Activated B cell treated with CpG ODN at 0.5 μM for 24 hours (primary cell): Measurements from ENCODE around the gene EPB41. TPM values are rescaled to one million over a fixed set of nuclear protein-coding genes. Genes with fewer than 3 reads are reported as not detected.

Experiments used
- ATAC-seq: fragments of 200-7000 bp; cut with Tn5 transposase; one replicate; pipeline ENCODE4 v1.10.0; 2021; ENCODE audit warnings: low read depth, mild to moderate bottlenecking, moderate library complexity
- CTCF ChIA-PET: fragments of 350-600 bp; sonication (Branson Sonifier 250); formaldehyde crosslinking; loops from one replicate; lab custom pipeline; 2021; ENCODE audit warnings: antibody characterized with exemption; lab: Charles Lee
- POLR2A ChIA-PET: fragments of 350-600 bp; sonication (Branson Sonifier 250); formaldehyde crosslinking; loops from one replicate; lab custom pipeline; 2021; ENCODE audit warnings: antibody characterized with exemption; lab: Charles Lee
- DNase-seq: peaks from one replicate; pipeline ENCODE4 v3.0.0; 2022
- H3K27ac Mint-ChIP-seq: one replicate; pipeline ENCODE4 v1.8.0; 2020; ENCODE audit warnings: mixed read lengths
- H3K27me3 Mint-ChIP-seq: one replicate; pipeline ENCODE4 v1.8.0; 2021; ENCODE audit warnings: mixed read lengths
- H3K36me3 Mint-ChIP-seq: one replicate; pipeline ENCODE4 v1.8.0; 2021; ENCODE audit warnings: low read depth, mixed read lengths
- H3K4me1 Mint-ChIP-seq: one replicate; pipeline ENCODE4 v1.8.0; 2021; ENCODE audit warnings: mixed read lengths
- H3K4me3 Mint-ChIP-seq: one replicate; pipeline ENCODE4 v1.8.0; 2020; ENCODE audit warnings: mild to moderate bottlenecking, mixed read lengths
- H3K9me3 Mint-ChIP-seq: one replicate; pipeline ENCODE4 v1.8.0; 2020; ENCODE audit warnings: mixed read lengths
- CTCF ChIP-seq: fragments of 200-600 bp; IDR thresholded peaks from one replicate; pipeline ENCODE4 v1.8.0; 2022; ENCODE audit warnings: antibody characterized with exemption, mild to moderate bottlenecking
- intact Hi-C: fragments of 100-400 bp; cut with micrococcal nuclease; formaldehyde crosslinking; loops from one replicate; pipeline ENCODE4 v1.15.1; 2024
- total RNA-seq: library from RNA; stranded (reverse); gene quantifications from 2 replicates; pipeline ENCODE4 v1.2.3, GENCODE V29; 2022

EPB41 gene
- total RNA-seq, 1 donor from 2014 or later: 73.8 TPM

DNA sequence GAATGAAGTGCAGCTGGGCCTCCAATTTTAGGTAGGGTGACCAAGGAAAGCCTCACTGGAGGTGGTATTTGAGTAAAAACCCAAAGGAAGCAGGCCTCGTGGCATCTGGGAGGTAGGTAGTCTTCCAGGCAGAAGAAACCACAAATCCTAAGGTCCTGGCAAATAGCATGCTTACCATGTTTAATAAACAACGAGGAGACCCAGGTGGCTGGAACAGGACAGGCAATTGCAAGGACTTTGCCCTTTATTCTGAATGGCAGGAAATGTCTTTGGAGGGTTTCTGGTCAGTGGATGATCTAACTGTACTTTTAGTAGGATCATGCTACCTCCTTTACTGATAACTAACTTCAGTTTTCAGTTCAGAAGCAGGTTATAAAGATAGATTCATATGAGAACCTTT lies 52.2 kb downstream of the EPB41 start:
- POLR2A ChIA-PET: no interaction called here
- no peak for ATAC-seq
- no peaks in the 10 kb centered on the region for H3K9me3 Mint-ChIP-seq
- H3K4me1 Mint-ChIP-seq: peaks cover 38% of the 10 kb centered on the region
- H3K27ac Mint-ChIP-seq: no peak overlapping the region
- H3K27me3 Mint-ChIP-seq: no peaks in the 10 kb centered on the region
- intact Hi-C loops: no loop called here
- TF ChIP-seq CTCF: no peak
- DNase-seq: no peak
- H3K4me3 Mint-ChIP-seq: no peak overlapping the region
- CTCF ChIA-PET: no interaction called here
- peaks cover 6% of the 10 kb centered on the region for H3K36me3 Mint-ChIP-seq

DNA sequence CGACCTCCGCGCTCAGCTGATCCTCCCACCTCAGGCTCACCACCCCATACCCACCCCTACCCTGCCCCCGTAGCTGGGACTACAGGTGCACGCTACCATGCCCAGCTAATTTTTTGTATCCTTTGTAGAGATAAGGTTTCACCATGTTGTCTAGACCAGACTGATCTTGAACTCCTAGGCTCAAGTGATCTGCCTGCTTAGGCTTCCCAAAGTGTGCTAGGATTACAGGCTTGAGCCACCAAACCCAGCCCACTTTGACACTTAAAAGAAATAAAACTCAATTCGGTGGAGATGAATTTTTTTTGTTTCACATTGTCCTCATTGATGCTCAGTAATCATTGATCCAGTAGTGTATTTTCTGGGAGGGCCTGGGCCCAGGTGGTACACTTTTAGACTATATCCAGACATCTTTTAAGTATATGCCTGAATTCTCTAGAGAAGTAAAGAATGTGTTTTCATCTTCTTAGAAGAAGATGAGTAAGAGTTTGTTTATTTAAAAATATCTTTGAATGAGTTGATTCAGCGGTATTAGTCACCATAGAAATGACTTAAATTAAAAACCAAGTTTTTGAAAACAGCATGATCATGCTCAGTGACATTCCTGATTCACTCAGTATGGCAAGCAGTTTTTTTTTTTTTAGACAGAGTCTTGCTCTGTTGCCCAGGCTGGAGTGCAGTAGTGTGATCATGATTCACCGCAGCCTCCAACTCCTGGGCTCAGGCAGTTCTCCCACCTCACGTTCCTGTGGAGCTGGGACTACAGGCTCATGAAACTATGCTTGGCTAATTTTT lies 57.8 kb downstream of the EPB41 start:
- Mint-ChIP-seq H3K27me3 (no peaks in the 10 kb centered on the region), H3K4me3 (no peak overlapping the region), H3K4me1 (peaks cover 32% of the 10 kb centered on the region), H3K36me3 (peaks cover 22% of the 10 kb centered on the region), H3K27ac (peak overlapping the region; percentile 4), H3K9me3 (no peaks in the 10 kb centered on the region)
- intact Hi-C loops: no loop called here
- no peak for DNase-seq
- ChIA-PET CTCF (no interaction called here), POLR2A (interaction anchor here (0.5 kb wide), 1 partner anchor 80 kb away, joined by 4 read pairs; no protein-coding TSS in a partner anchor)
- no peak for ATAC-seq
- no peak for TF ChIP-seq CTCF

DNA sequence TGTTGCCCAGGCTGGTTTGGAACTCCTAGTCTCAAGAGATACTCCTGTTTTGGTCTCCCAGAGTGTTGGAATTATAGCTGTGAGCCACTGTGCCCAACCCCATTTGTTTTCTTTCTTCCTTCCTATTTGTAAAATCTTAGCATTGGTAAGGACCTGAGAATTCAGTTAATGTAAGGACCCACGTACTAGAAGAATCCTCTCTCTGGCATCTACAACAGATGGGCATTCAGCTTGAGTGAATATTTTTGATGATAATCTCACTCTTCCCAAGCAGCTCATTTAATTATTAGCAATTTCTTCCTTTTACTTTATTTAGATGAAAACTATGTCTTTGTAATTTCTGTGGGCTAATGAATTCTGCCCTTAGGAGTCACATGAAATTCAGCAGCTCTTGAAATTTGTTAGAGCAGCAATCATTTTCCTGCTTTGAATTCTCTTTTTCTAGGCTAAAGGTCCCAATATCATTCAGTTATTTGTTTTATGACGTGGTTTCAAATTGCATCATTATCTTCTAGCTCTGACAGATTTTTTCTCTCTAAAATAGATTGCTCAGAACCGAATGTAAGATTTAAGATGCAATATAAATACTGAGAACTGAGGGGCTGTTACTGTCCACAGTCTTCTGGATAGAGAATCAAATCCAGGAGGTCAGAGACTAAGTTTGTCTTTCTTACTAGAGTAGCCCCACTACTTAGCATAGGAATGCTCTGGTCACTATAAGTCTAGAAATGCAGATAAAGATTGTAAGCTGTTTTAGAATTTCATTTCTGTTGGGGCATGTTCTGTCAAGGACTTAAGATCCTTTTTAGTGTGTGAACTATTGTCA lies 59.4 kb downstream of the EPB41 start:
- intact Hi-C loops: no loop called here
- TF ChIP-seq CTCF: no peak
- no peak overlapping the region for H3K4me3 Mint-ChIP-seq
- DNase-seq (no peak), ATAC-seq (no peak)
- no peaks in the 10 kb centered on the region for H3K9me3 Mint-ChIP-seq
- peaks cover 23% of the 10 kb centered on the region for H3K36me3 Mint-ChIP-seq
- H3K4me1 Mint-ChIP-seq: peaks cover 40% of the 10 kb centered on the region
- H3K27me3 Mint-ChIP-seq: no peaks in the 10 kb centered on the region
- ChIA-PET POLR2A (no interaction called here), CTCF (interaction anchor here (0.9 to 1.1 kb wide), 2 partner anchors 13 to 60 kb away, joined by 3 read pairs; no protein-coding TSS in a partner anchor)
- peak overlapping the region; percentile 26 for H3K27ac Mint-ChIP-seq

- ChIA-PET POLR2A (no interaction called here), CTCF (interaction anchor here (1.1 kb wide), 1 partner anchor 12 kb away, joined by 3 read pairs; no protein-coding TSS in a partner anchor)
- Mint-ChIP-seq H3K27ac (peak overlapping the region; percentile 26), H3K4me3 (no peak overlapping the region), H3K4me1 (peaks cover 40% of the 10 kb centered on the region), H3K9me3 (no peaks in the 10 kb centered on the region), H3K36me3 (peaks cover 26% of the 10 kb centered on the region), H3K27me3 (no peaks in the 10 kb centered on the region)
- ATAC-seq (no peak), DNase-seq (no peak)
- TF ChIP-seq CTCF: no peak
- intact Hi-C loops: no loop called here
Measured at GRCh38 chr1:28974432-28974831, 60.1 kb downstream of the EPB41 start.

- POLR2A ChIA-PET: no interaction called here
- Mint-ChIP-seq H3K27ac (no peak overlapping the region), H3K9me3 (no peaks in the 10 kb centered on the region), H3K4me1 (peaks cover 40% of the 10 kb centered on the region), H3K36me3 (peaks cover 33% of the 10 kb centered on the region), H3K27me3 (no peaks in the 10 kb centered on the region), H3K4me3 (no peak overlapping the region)
- no peak for TF ChIP-seq CTCF
- ATAC-seq (no peak), DNase-seq (no peak)
- CTCF ChIA-PET: no interaction called here
- intact Hi-C loops: no loop called here
Measured at GRCh38 chr1:28976248-28976647, 61.9 kb downstream of the EPB41 start.
